Left ventricle myocardium inferior (tissue), 1 donor: ENCODE measurements around the gene ATF3. TPM values are rescaled to one million over a fixed set of nuclear protein-coding genes. Genes with fewer than 3 reads are reported as not detected.

Experiments
- DNase-seq: peaks from one replicate; pipeline ENCODE4 v3.0.0-alpha.2; 2020
- H3K27ac ChIP-seq: fragments of 200-600 bp; replicated peaks from 2 replicates; pipeline ENCODE4 v1.8.0; 2021
- H3K27me3 ChIP-seq: fragments of 200-600 bp; 2 replicates; pipeline ENCODE4 v1.8.0; 2021; ENCODE audit warnings: low read depth
- H3K36me3 ChIP-seq: fragments of 200-600 bp; 2 replicates; pipeline ENCODE4 v1.8.0; 2021
- H3K4me1 ChIP-seq: fragments of 200-600 bp; 2 replicates; pipeline ENCODE4 v1.8.0; 2021
- H3K4me3 ChIP-seq: fragments of 200-600 bp; 2 replicates; pipeline ENCODE4 v1.8.0; 2021; ENCODE audit warnings: mild to moderate bottlenecking, moderate library complexity
- H3K9me3 ChIP-seq: fragments of 200-600 bp; replicated peaks from 2 replicates; pipeline ENCODE4 v1.8.0; 2021
- intact Hi-C: fragments of 100-400 bp; cut with micrococcal nuclease; formaldehyde crosslinking; loops from one replicate; pipeline ENCODE4 v1.11.0; 2022
- total RNA-seq: library from RNA; stranded (reverse); fragmentation: NEBNext Ultra II Directional; extraction: Animal tissue kit (Norgen Biotek cat#: 25700); gene quantifications from one replicate; pipeline ENCODE4 v1.2.1, GENCODE V29; 2021
- TF ChIP-seq, protein P1 (sequence below): fragments of 200-600 bp; IDR thresholded peaks from 2 replicates; pipeline ENCODE4 v1.8.0; 2021; ENCODE audit warnings: antibody characterized with exemption, mild to moderate bottlenecking, borderline replicate concordance
- donor health status: DM: no; HTN: yes; CAD: no; lungs with severe emphysema.

ATF3 gene
- total RNA-seq, 1 donor from 2014 or later, result 20.0 TPM

DNA sequence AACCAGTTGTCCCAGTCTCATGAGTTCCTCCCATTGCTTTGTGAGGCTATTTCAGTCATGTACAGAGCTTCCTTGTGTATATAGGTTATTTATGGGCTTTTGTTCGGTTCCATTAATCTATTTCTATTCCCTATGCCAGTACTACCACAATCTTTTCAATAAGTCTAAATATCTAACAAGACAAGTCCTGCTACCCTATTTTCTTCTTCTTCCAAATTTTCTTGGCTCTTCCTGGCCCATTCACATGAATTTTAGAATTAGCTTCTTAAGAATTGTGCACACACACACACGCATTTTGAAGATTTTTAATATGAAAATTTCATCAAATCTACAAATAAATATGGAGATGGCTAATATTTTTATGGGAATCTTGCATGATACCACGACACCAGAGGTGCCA lies 33.8 kb upstream of the ATF3 start:
- Histone ChIP-seq H3K4me1 (no peaks in the 10 kb centered on the region), H3K27me3 (no peaks in the 10 kb centered on the region), H3K36me3 (no peaks in the 10 kb centered on the region), H3K9me3 (no peaks in the 10 kb centered on the region), H3K27ac (no peak overlapping the region), H3K4me3 (no peak overlapping the region)
- intact Hi-C loops, result no loop called here
- DNase-seq, result no peak
- TF ChIP-seq, protein P1, sequence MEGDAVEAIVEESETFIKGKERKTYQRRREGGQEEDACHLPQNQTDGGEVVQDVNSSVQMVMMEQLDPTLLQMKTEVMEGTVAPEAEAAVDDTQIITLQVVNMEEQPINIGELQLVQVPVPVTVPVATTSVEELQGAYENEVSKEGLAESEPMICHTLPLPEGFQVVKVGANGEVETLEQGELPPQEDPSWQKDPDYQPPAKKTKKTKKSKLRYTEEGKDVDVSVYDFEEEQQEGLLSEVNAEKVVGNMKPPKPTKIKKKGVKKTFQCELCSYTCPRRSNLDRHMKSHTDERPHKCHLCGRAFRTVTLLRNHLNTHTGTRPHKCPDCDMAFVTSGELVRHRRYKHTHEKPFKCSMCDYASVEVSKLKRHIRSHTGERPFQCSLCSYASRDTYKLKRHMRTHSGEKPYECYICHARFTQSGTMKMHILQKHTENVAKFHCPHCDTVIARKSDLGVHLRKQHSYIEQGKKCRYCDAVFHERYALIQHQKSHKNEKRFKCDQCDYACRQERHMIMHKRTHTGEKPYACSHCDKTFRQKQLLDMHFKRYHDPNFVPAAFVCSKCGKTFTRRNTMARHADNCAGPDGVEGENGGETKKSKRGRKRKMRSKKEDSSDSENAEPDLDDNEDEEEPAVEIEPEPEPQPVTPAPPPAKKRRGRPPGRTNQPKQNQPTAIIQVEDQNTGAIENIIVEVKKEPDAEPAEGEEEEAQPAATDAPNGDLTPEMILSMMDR, result no peak

DNA sequence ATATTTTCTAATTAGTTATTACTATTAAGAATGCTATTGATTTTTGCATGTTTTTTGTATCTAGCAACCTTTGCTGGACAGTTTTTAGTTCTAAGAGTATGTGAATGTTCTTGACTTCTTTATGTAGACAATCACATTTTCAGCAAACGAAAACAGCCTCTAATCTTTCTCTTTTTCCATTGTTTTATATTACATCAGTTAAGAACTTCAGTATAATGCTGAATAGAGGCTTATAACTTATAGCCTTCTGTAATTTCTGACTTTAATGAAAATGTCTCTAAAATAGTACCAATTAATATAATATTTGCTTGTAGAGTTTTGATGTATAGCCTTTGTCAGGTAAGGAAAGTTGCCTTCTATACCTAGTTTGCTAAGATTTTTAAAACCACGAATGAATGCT lies 33.2 kb upstream of the ATF3 start:
- Histone ChIP-seq H3K27ac (no peak overlapping the region), H3K4me1 (no peaks in the 10 kb centered on the region)

DNA sequence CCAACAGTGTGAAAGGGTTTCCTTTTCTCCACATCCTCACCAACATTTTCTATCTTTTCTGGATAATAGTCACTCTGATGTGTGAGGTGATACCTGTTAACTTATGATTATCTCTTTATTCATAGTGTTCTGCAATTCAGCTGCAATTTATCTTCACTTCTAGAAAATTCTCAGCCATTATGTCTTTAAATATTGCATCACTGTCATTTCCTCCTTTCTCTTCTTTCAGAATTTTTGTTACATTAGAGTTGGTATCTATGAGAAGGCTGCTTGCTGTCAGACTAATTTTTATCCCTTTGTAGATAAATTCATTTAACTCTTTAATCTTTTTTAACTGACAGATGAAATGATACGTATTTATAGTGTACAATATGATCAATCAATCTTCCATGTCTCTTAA lies 30.5 kb upstream of the ATF3 start:
- Histone ChIP-seq H3K4me3 (no peak overlapping the region), H3K4me1 (no peaks in the 10 kb centered on the region), H3K9me3 (no peaks in the 10 kb centered on the region), H3K27me3 (no peaks in the 10 kb centered on the region), H3K27ac (no peak overlapping the region), H3K36me3 (no peaks in the 10 kb centered on the region)
- intact Hi-C loops, result no loop called here
- TF ChIP-seq, protein P1, result no peak
- DNase-seq, result no peak

More for the DNA sequence above, 33.2 kb upstream of the ATF3 start:
- intact Hi-C loops, result no loop called here
- H3K27me3 ChIP-seq, result no peaks in the 10 kb centered on the region
- H3K4me3 ChIP-seq, result no peak overlapping the region
- DNase-seq, result no peak
- H3K36me3 ChIP-seq, result no peaks in the 10 kb centered on the region
- TF ChIP-seq, protein P1, result no peak
- no peaks in the 10 kb centered on the region for H3K9me3 ChIP-seq

DNA sequence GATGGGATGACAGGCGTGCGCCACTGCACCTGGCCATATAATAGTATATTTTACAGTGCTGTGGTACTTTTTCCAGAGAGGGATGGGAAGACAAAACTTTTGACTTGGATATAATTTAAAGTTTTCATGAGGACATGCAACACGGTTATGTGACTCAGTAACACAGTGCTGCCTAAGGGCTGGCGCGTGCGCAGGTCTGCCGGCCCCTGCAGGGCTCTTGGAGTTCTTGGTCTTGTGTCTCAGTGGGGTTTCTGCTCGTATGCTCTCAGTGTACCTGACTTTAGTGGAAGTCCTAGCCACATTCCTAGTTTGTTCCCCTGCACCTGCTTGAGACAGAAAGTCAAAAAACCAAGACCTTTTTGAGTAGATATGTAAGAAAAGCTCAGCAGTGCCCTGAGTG lies 27.5 kb upstream of the ATF3 start:
- no peak for DNase-seq
- Histone ChIP-seq H3K4me3 (no peak overlapping the region), H3K27me3 (peaks cover 10% of the 10 kb centered on the region), H3K4me1 (no peaks in the 10 kb centered on the region), H3K27ac (no peak overlapping the region), H3K36me3 (no peaks in the 10 kb centered on the region), H3K9me3 (no peaks in the 10 kb centered on the region)
- TF ChIP-seq, protein P1, result no peak
- intact Hi-C loops, result no loop called here

DNA sequence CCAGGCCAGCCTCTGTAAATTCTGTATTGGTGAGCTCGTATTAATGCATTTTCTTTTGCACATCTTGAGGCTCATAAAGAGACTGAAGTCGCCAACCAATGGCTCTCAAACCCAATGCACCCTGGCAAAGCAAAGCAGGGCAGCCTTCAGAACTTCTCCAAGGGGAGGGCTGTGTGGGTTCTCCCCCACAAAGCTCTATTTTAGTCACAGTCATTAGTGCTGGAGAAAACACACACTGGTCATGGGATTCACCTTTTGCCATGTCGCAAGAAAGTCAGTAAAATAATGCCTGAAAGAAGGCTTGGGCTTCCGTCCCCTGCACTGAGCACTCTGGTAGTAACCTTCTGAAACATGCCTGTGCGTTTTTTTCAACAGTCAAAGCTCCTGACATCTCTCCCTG lies 26.3 kb upstream of the ATF3 start:
- intact Hi-C loops, result no loop called here

More for the DNA sequence above, 26.3 kb upstream of the ATF3 start:
- Histone ChIP-seq H3K36me3 (no peaks in the 10 kb centered on the region), H3K9me3 (no peaks in the 10 kb centered on the region), H3K4me3 (no peak overlapping the region), H3K27ac (no peak overlapping the region), H3K4me1 (no peaks in the 10 kb centered on the region), H3K27me3 (peaks cover 23% of the 10 kb centered on the region)
- DNase-seq, result no peak
- TF ChIP-seq, protein P1, result no peak
